Gastrocnemius medialis (tissue), 4 donors: ENCODE measurements around the gene SLC9B2. TPM values are rescaled to one million over a fixed set of nuclear protein-coding genes. Genes with fewer than 3 reads are reported as not detected.
A peak's percentile ranks its signal among the peaks of the same experiment; 100 is the strongest.

Source experiments
- ATAC-seq, 2 donors: fragments of 150-250 bp; one replicate each; pipeline ENCODE4 v1.9.1; 2016
- DNase-seq, 2 donors: peaks; one replicate each; pipeline ENCODE4 v3.0.0-alpha.2; 2019
- H3K27ac ChIP-seq, 4 donors: fragments of 200-600 bp; sonication (generic); 1 replicate in 1 of 4; 2 replicates in 3 of 4; pipeline ENCODE4 v1.5.1; 2016 to 2018; ENCODE audit warnings: mild to moderate bottlenecking in 2 of 4, moderate library complexity in 1 of 4
- H3K27me3 ChIP-seq, 3 donors: fragments of 200-600 bp; sonication (generic) in 2 of 3; 1 replicate in 1 of 3; 2 replicates in 2 of 3; pipeline versions ENCODE4 v1.5.1 to v1.6.0; 2016 to 2019; ENCODE audit warnings: mild to moderate bottlenecking in 1 of 3, moderate library complexity in 1 of 3
- H3K36me3 ChIP-seq, 2 donors: fragments of 200-600 bp; sonication (generic) in 1 of 2; one replicate each; pipeline ENCODE4 v1.5.1; 2017 to 2018
- H3K4me1 ChIP-seq, 2 donors: fragments of 200-600 bp; sonication (generic) in 1 of 2; one replicate each; pipeline ENCODE4 v1.5.1; 2016 to 2017; ENCODE audit warnings: mild to moderate bottlenecking in 2 of 2
- H3K4me3 ChIP-seq, 4 donors: fragments of 200-600 bp; sonication (generic) in 3 of 4; 1 replicate in 1 of 4; 2 replicates in 3 of 4; pipeline ENCODE4 v1.5.1; 2016 to 2019; ENCODE audit warnings: mild to moderate bottlenecking in 2 of 4
- H3K9me3 ChIP-seq, 3 donors: fragments of 200-600 bp; sonication (generic) in 2 of 3; 1 replicate in 1 of 3; 2 replicates in 2 of 3; pipeline ENCODE4 v1.5.1; 2016 to 2019
- POLR2A ChIP-seq, 2 donors: fragments of 450-650 bp; IDR thresholded peaks; one replicate each; pipeline ENCODE4 v1.6.1; 2017; ENCODE audit warnings: antibody characterized with exemption in 2 of 2, mild to moderate bottlenecking in 2 of 2, moderate library complexity in 2 of 2
- in situ Hi-C, 4 donors: fragments of 200-750 bp; cut with MboI; loops; one replicate each; pipeline versions ENCODE4 v1.15.0 to v1.8.0; 2017; ENCODE audit warnings: low sequenced_read_pairs in 4 of 4
- intact Hi-C: fragments of 100-400 bp; cut with DNase I; formaldehyde crosslinking; loops from one replicate; pipeline ENCODE4 v1.15.1; 2023; ENCODE audit warnings: low total_unique reads
- total RNA-seq, 4 donors: library from RNA; depleted of rRNA; stranded (reverse); fragments of >200 nt; gene quantifications; one replicate each; pipeline versions ENCODE4 v1.1.0 to v1.2.3, GENCODE V29; 2016
- TF ChIP-seq, protein P1 (sequence below), 5 experiments: fragments of 450-650 bp in 3 of 5; fragments of 200-600 bp in 2 of 5; sonication (generic) in 2 of 5; IDR thresholded peaks in 4 of 5; conservative IDR thresholded peaks in 1 of 5; 1 replicate in 4 of 5; 2 replicates in 1 of 5; pipeline ENCODE4 v1.5.1; 2016 to 2019; ENCODE audit warnings: antibody characterized with exemption in 5 of 5, mild to moderate bottlenecking in 3 of 5, moderate library complexity in 3 of 5

Gene SLC9B2
- total RNA-seq, 4 donors from 2014 or later = 2.0 to 6.1 (median 2.3) TPM

DNA sequence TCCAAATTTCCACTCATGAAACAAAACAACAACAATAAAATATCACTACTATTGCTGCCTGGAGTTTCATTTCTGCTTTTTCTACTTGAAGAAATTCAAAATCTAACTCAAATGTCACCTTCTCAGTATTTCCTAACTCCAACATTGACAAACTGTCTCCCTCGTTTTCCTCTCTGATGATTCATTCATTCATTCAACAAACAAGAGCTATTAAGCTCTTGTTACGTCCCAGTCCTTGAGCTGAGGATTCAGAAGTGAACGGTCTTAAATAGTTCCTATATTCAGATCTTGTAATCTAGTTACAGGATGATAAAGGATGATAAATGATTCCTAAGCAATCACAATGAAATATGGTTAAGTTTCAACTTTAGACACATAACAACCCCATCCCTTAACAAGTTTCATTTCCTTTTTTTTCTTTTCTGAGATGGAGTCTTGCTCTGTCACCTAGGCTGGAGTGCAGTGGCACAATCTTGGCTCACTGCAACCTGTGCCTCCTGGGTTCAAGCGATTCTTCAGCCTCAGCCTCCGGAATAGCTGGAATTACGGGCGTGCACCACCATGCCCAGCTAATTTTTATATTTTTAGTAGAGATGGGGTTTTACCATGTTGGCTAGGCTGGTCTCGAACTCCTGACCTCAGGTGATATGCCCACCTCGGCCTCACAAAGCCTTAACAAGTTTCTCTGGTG, 1.7 kb downstream of the SLC9B2 start:
- in situ Hi-C loops (no loop called here), intact Hi-C loops (loop anchor here (2.0 to 5.0 kb wide), 2 partner anchors 22 to 248 kb away; partner anchors contain the start of gene UBE2D3)
- ATAC-seq (no peak), DNase-seq (no peak)
- Histone ChIP-seq H3K9me3 (no peaks in the 10 kb centered on the region), H3K4me1 (peaks cover 6 to 21% of the 10 kb centered on the region in 2 donors), H3K36me3 (no peaks in the 10 kb centered on the region), H3K27ac (peak overlapping the region in 1 of 4 donors; percentile 95), H3K4me3 (peak overlapping the region in 1 of 4 donors; percentile 94), H3K27me3 (no peaks in the 10 kb centered on the region)
- TF ChIP-seq, protein P1, sequence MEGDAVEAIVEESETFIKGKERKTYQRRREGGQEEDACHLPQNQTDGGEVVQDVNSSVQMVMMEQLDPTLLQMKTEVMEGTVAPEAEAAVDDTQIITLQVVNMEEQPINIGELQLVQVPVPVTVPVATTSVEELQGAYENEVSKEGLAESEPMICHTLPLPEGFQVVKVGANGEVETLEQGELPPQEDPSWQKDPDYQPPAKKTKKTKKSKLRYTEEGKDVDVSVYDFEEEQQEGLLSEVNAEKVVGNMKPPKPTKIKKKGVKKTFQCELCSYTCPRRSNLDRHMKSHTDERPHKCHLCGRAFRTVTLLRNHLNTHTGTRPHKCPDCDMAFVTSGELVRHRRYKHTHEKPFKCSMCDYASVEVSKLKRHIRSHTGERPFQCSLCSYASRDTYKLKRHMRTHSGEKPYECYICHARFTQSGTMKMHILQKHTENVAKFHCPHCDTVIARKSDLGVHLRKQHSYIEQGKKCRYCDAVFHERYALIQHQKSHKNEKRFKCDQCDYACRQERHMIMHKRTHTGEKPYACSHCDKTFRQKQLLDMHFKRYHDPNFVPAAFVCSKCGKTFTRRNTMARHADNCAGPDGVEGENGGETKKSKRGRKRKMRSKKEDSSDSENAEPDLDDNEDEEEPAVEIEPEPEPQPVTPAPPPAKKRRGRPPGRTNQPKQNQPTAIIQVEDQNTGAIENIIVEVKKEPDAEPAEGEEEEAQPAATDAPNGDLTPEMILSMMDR (IDR thresholded peaks at IDR 0.05 in 4 of 5, conservative IDR thresholded peaks at IDR 0.05 in 1 of 5) = no peak
- no peak for TF ChIP-seq POLR2A (IDR thresholded peaks at IDR 0.05)

DNA sequence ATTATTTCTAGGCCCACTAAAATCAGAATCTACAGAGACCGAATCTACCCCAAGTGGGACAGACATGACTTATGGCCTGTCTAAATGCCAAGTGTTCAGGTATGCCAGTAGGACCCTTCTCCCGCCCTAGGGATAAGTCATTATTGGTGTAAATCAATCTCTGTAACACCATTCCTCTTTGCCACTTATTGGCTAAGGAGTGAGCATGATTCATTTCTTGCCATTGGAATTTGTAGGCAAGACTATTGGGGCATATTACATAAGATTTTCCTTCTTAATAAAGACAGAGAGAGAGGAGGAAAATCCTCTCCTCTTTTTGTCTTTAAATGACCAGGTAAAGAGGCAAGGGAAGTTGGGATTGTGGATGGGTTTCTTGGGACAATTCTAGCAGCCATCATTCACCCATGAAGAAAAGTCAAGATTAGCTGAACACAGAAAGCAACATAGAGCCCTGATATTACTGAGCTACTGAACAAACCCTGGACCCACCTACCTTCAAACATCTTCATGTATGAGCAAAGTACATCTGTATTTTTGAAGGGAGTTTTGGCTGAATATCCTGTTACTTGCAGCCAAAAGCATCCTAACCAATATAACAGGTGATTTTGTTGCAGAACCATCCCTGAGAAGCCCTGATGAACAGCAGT, 2.6 kb downstream of the SLC9B2 start:
- TF ChIP-seq, protein P1 (IDR thresholded peaks at IDR 0.05 in 4 of 5, conservative IDR thresholded peaks at IDR 0.05 in 1 of 5) = no peak
- TF ChIP-seq POLR2A (IDR thresholded peaks at IDR 0.05) = no peak
- Histone ChIP-seq H3K27ac (no peak overlapping the region), H3K9me3 (no peaks in the 10 kb centered on the region), H3K4me3 (no peak overlapping the region), H3K27me3 (no peaks in the 10 kb centered on the region), H3K36me3 (no peaks in the 10 kb centered on the region), H3K4me1 (peaks cover 6 to 21% of the 10 kb centered on the region in 2 donors)
- DNase-seq = no peak
- no peak for ATAC-seq
- in situ Hi-C loops (no loop called here), intact Hi-C loops (loop anchor here (2.0 kb wide), 1 partner anchor 21 kb away; no protein-coding TSS in a partner anchor)

DNA sequence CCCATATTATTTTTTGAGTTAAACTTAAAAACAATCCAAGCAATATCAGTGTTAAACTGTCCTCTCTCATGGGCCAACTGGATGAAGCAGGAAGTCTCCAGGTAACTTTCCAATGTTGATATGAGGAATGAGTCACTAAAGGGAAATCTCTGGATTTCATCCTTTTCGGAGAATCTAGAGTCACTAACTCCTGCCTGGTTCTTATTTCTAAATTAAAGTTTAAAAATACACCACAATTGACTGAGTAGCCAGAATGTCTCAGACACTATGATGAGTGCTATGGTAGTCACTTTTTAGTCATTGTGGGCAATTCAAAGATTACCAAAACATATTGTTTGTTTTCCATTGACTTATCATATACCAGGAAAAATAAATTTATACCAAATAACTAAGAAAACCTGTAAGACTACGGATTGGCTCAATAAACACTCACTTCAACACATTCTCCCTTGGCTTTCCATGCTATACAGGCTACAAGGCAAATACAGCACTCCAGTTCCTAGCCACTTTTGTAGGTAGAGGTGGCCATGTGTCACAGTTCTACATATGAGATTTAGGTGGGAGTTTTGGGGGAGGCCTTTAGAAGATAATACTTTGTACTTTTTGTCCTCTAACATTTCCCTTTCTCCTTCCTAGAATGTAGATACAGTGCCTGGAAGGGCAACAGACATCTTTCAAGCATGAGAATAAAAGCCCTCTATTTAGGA, 8.6 kb downstream of the SLC9B2 start:
- intact Hi-C loops (no loop called here), in situ Hi-C loops (no loop called here)
- Histone ChIP-seq H3K36me3 (peaks cover 0 to 14% of the 10 kb centered on the region in 2 donors), H3K4me1 (no peaks in the 10 kb centered on the region), H3K27me3 (no peaks in the 10 kb centered on the region), H3K4me3 (no peak overlapping the region), H3K9me3 (no peaks in the 10 kb centered on the region), H3K27ac (no peak overlapping the region)
- DNase-seq = no peak
- ATAC-seq = no peak
- no peak for TF ChIP-seq POLR2A (IDR thresholded peaks at IDR 0.05)
- TF ChIP-seq, protein P1 (IDR thresholded peaks at IDR 0.05 in 4 of 5, conservative IDR thresholded peaks at IDR 0.05 in 1 of 5) = no peak

DNA sequence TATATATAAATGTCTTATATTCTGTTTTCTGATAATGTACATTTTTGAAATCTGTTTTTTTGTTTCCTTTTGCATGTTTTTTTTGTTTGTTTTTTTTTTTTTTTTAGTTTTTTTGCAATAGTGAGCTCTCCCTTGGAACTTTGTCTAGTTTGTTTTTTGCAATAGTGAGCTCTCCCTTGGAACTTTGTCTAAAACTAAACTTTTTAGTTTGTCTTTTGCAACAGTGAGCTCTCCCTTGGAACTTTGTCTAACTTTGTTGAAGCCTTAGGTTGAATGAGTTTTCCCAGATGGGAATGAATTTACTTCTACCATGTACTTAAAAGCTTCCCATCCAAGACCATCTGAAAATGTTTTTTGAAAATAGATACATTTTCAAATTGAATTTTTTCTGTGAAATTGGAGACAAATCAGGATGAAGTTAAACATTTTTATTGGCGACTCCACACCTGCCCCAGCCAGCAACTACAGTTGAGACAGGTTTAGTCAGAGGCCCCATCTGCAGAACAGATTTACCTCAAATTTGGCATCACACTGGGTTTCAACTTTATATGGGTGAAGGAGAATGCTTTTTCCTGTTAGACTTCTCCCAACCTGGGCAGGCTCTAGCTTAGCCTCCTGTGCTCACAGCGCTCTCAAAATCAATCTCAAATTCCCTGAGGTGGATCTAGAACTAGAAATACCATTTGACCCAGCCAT, 16.0 kb downstream of the SLC9B2 start:
- TF ChIP-seq POLR2A (IDR thresholded peaks at IDR 0.05) = no peak
- TF ChIP-seq, protein P1 (IDR thresholded peaks at IDR 0.05 in 4 of 5, conservative IDR thresholded peaks at IDR 0.05 in 1 of 5) = no peak
- Histone ChIP-seq H3K27ac (no peak overlapping the region), H3K36me3 (peaks cover 0 to 9% of the 10 kb centered on the region in 2 donors), H3K4me1 (no peaks in the 10 kb centered on the region), H3K4me3 (no peak overlapping the region), H3K9me3 (no peaks in the 10 kb centered on the region), H3K27me3 (no peaks in the 10 kb centered on the region)
- DNase-seq (no peak), ATAC-seq (no peak)
- intact Hi-C loops = no loop called here
- in situ Hi-C loops = no loop called here
